Right lobe of liver (tissue), 6 donors: ENCODE data around the gene SEC11A. TPM values are rescaled to one million over a fixed set of nuclear protein-coding genes. Genes with fewer than 3 reads are reported as not detected.

ENCODE experiments used
- ATAC-seq, 4 donors: fragments of 200-7000 bp; cut with Tn5 transposase; one replicate each; pipeline ENCODE4 v1.9.1; 2020; ENCODE audit warnings: mild to moderate bottlenecking in 4 of 4, moderate library complexity in 4 of 4
- DNase-seq, 3 donors: peaks; one replicate each; pipeline ENCODE4 v3.0.0-alpha.2; 2020
- H3K27ac ChIP-seq, 3 donors: fragments of 200-600 bp; one replicate each; pipeline ENCODE4 v1.8.0; 2022
- H3K27me3 ChIP-seq, 2 donors: fragments of 200-600 bp; one replicate each; pipeline ENCODE4 v1.8.0; 2022
- H3K36me3 ChIP-seq, 4 donors: fragments of 200-600 bp; sonication (generic) in 1 of 4; one replicate each; pipeline versions ENCODE4 v1.5.1 to v1.8.0; 2017 to 2022; ENCODE audit warnings: control low read depth in 1 of 4
- H3K4me1 ChIP-seq, 4 donors: fragments of 200-600 bp; sonication (generic) in 1 of 4; one replicate each; pipeline versions ENCODE4 v1.5.1 to v1.8.0; 2017 to 2022; ENCODE audit warnings: control low read depth in 1 of 4
- H3K4me3 ChIP-seq, 3 donors: fragments of 200-600 bp; one replicate each; pipeline ENCODE4 v1.8.0; 2022
- H3K9me3 ChIP-seq, 4 donors: fragments of 200-600 bp; sonication (generic) in 1 of 4; one replicate each; pipeline versions ENCODE4 v1.5.1 to v1.8.0; 2017 to 2022; ENCODE audit warnings: control low read depth in 1 of 4
- POLR2A ChIP-seq: fragments of 450-650 bp; IDR thresholded peaks from one replicate; pipeline ENCODE4 v1.6.1; 2017; ENCODE audit warnings: antibody characterized with exemption, mild to moderate bottlenecking
- WGBS: methylation state at CpG from one replicate; pipeline ENCODE4 v1.1.6; 2018; ENCODE audit warnings: low coverage, low lambda C conversion rate; ENCODE audit not compliant: insufficient coverage; ENCODE audit errors: missing lambda C conversion rate; 5-methylcytosine and 5-hydroxymethylcytosine counted together
- intact Hi-C, 2 donors: fragments of 100-400 bp; cut with DNase I; formaldehyde crosslinking; loops; one replicate each; pipeline versions ENCODE4 v1.11.2 to v1.14.1; 2022
- total RNA-seq, 6 experiments: library from RNA; depleted of rRNA in 2 of 6; stranded (reverse); fragments of >200 nt in 2 of 6; fragmentation: NEBNext Ultra II Directional in 3 of 6; extraction: Animal tissue kit (Norgen Biotek cat#: 25700) in 3 of 6; gene quantifications; one replicate each; pipeline versions ENCODE4 v1.1.0 to v1.2.4, GENCODE V29; 2016 to 2023
- TF ChIP-seq, protein P1 (sequence below), 4 donors: fragments of 200-600 bp in 3 of 4; fragments of 450-650 bp in 1 of 4; IDR thresholded peaks; one replicate each; pipeline versions ENCODE4 v1.5.1 to v1.8.0; 2016 to 2022; ENCODE audit warnings: antibody characterized with exemption in 4 of 4, mild to moderate bottlenecking in 2 of 4
- donor health status: DM: no; HTN: yes; CAD: no.
- donor health status: DM: no; HTN: no; CAD: no.
- donor health status: DM: no; HTN: no; CAD: no.
- donor health status: DM: no; HTN: yes; CAD: no.
- donor health status: DM: no; HTN: yes; CAD: no.

Gene SEC11A
- total RNA-seq, 6 experiments from 2014 or later, result 58.7 to 71.5 (median 65.3) TPM

DNA sequence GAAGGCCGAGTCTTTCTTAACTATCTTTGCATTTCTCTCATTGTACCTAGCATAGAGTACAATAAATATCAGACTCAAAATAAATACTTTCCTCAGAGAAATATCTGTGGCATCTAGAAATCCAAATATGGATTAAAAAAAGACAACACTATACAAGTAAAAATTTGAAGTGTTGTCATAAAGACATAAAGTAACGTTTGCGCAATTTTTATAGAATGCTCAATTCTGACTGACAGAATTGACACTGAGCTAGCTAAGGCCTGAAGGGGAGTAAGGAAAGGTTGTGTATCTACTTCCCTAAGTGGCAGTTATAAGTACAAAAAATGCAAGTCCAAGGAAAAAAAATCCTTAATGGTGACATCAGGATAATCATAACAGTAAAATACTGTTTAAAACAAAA is 1.1 kb downstream of the SEC11A start:
- TF ChIP-seq POLR2A, result no peak
- TF ChIP-seq, protein P1, sequence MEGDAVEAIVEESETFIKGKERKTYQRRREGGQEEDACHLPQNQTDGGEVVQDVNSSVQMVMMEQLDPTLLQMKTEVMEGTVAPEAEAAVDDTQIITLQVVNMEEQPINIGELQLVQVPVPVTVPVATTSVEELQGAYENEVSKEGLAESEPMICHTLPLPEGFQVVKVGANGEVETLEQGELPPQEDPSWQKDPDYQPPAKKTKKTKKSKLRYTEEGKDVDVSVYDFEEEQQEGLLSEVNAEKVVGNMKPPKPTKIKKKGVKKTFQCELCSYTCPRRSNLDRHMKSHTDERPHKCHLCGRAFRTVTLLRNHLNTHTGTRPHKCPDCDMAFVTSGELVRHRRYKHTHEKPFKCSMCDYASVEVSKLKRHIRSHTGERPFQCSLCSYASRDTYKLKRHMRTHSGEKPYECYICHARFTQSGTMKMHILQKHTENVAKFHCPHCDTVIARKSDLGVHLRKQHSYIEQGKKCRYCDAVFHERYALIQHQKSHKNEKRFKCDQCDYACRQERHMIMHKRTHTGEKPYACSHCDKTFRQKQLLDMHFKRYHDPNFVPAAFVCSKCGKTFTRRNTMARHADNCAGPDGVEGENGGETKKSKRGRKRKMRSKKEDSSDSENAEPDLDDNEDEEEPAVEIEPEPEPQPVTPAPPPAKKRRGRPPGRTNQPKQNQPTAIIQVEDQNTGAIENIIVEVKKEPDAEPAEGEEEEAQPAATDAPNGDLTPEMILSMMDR (IDR thresholded peaks at IDR 0.05), result no peak
- peaks cover 0 to 15% (median 4%) of the 10 kb centered on the region in 4 donors for H3K36me3 ChIP-seq
- peak overlapping the region; percentile 77 to 88 (median 86) for H3K4me3 ChIP-seq
- 37% methylated on average over 3 of the region's 3 CpGs for WGBS
- no peaks in the 10 kb centered on the region for H3K9me3 ChIP-seq
- ATAC-seq (no peak), DNase-seq (no peak)
- H3K4me1 ChIP-seq, result peaks cover 0 to 15% (median 5%) of the 10 kb centered on the region in 4 donors
- H3K27ac ChIP-seq, result no peak overlapping the region
- H3K27me3 ChIP-seq, result no peaks in the 10 kb centered on the region
- intact Hi-C loops, result loop anchor here in 1 of 2 donors (10.0 kb wide), 1 partner anchor 60 kb away; the partner anchor contains the start of genes NMB and WDR73

- H3K4me1 ChIP-seq, result peaks cover 0 to 15% (median 5%) of the 10 kb centered on the region in 4 donors
- WGBS, result 70% methylated on average over 5 of the region's 5 CpGs
- intact Hi-C loops, result loop anchor here in 1 of 2 donors (10.0 kb wide), 1 partner anchor 60 kb away; the partner anchor contains the start of genes NMB and WDR73
- no peak for TF ChIP-seq POLR2A
- TF ChIP-seq, protein P1 (IDR thresholded peaks at IDR 0.05), result no peak
- H3K9me3 ChIP-seq, result no peaks in the 10 kb centered on the region
- H3K27ac ChIP-seq, result no peak overlapping the region
- no peak overlapping the region for H3K4me3 ChIP-seq
- H3K36me3 ChIP-seq, result peaks cover 0 to 19% (median 5%) of the 10 kb centered on the region in 4 donors
- no peaks in the 10 kb centered on the region for H3K27me3 ChIP-seq
- no peak for ATAC-seq
- no peak for DNase-seq
These were observed 1.6 kb downstream of the SEC11A start for GRCh38 chr15:84714372-84714771.

- WGBS, result 58% methylated on average over 5 of the region's 5 CpGs
- peaks cover 0 to 27% (median 10%) of the 10 kb centered on the region in 4 donors for H3K4me1 ChIP-seq
- intact Hi-C loops, result no loop called here
- H3K27me3 ChIP-seq, result no peaks in the 10 kb centered on the region
- no peaks in the 10 kb centered on the region for H3K36me3 ChIP-seq
- ATAC-seq, result peak; percentile 46 to 82 (median 56)
- TF ChIP-seq POLR2A, result no peak
- TF ChIP-seq, protein P1 (IDR thresholded peaks at IDR 0.05), result no peak
- no peak overlapping the region for H3K4me3 ChIP-seq
- peak in 1 of 3 donors; percentile 76 for DNase-seq
- peak overlapping the region in 1 of 3 donors; percentile 38 for H3K27ac ChIP-seq
- H3K9me3 ChIP-seq, result no peaks in the 10 kb centered on the region
These were observed 12.1 kb downstream of the SEC11A start for GRCh38 chr15:84703808-84704207.

DNA sequence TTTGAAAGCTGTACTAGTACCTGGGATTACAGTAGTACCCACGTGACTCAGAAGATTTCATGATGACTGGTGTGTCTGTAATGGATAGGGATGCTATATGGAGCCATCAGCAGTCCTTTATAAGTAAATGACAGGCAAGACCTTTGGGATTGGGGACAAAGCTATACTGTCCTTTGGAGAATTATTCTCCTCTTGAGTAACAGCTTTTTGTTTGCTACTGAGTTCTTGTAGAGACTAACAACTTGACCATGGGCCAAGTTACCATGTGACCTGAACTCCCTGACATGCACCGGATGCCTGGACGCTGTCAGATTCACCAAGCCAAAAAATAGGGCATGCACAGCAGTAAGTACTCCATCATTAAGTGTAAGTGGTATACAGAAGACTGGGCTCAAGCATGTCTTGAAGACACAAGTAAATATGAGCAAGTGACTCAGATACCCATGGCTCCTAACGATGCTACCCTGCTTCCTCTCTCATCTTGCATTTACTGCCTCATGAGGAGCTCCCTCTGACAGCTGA is 12.9 kb downstream of the SEC11A start:
- H3K27me3 ChIP-seq, result no peaks in the 10 kb centered on the region
- 23% methylated on average over 2 of the region's 4 CpGs for WGBS
- H3K4me1 ChIP-seq, result peaks cover 0 to 28% (median 12%) of the 10 kb centered on the region in 4 donors
- TF ChIP-seq, protein P1 (IDR thresholded peaks at IDR 0.05), result no peak
- TF ChIP-seq POLR2A, result no peak
- no peaks in the 10 kb centered on the region for H3K36me3 ChIP-seq
- peak; percentile 88 to 93 (median 90) for ATAC-seq
- DNase-seq, result peak in 1 of 3 donors; percentile 80
- intact Hi-C loops, result no loop called here
- H3K9me3 ChIP-seq, result no peaks in the 10 kb centered on the region
- H3K27ac ChIP-seq, result peak overlapping the region in 2 of 3 donors; percentile 33 to 38
- no peak overlapping the region for H3K4me3 ChIP-seq
